ENCODE data around the gene NOCT.

DNA sequence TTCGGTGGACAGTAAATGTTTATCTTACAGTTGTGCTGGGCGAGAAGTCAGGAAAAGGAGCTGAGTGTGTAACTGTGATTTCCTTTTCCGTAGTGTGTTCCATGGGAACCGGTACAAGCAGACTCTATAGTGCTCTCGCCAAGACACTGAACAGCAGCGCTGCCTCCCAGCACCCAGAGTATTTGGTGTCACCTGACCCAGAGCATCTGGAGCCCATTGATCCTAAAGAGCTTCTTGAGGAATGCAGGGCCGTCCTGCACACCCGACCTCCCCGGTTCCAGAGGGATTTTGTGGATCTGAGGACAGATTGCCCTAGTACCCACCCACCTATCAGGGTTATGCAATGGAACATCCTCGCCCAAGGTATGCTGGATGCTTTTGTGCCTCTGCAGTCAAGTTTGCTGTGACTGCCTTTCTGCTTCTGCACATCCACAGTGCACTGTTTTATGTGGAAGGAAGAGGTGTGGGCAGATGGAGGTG is 27.4 kb downstream of the NOCT start:
- TF ChIP-seq CTCF (IDR thresholded peaks at IDR 0.05; ENCODE audit: borderline replicate concordance, extremely low read depth, low read length, poor library complexity, severe bottlenecking) (no peak), EZH2 (IDR thresholded peaks at IDR 0.05; ENCODE audit: borderline replicate concordance, low read depth, low read length, severe bottlenecking) (no peak)

All from DND-41 (cell line).